GM18520 (cell line): ENCODE data around the gene NCKAP5.
A peak's percentile ranks its signal among the peaks of the same experiment; 100 is the strongest.

Source experiments
- ATAC-seq: cut with Tn5 transposase; IDR thresholded peaks from one replicate; pipeline ENCODE4 v1.9.1; 2021; ENCODE audit not compliant: unreplicated experiment

Gene NCKAP5

DNA sequence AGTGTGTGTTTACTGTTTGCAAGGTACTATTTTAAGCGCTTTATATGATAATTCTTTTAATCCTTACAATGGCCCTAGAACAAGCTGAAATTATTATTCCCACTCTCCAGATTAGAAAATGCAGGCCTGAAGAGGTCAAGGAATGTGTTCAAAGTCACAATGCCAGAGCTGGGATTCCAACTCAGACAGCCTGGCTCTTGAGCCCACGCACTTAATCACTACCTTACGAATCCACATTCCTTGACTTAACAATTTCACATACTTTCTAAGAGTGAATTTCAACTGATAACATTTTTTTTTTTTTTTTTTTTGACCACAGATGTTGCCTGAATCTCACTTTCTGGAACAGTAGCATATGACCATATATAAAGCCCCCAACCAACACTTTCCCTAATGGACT, 400.3 kb downstream of the NCKAP5 start:
- ATAC-seq = no peak

- no peak for ATAC-seq
Observed at GRCh38 chr2:133167223-133167622, 401.0 kb downstream of the NCKAP5 start.

- no peak for ATAC-seq
Observed at GRCh38 chr2:133166031-133166430, 402.2 kb downstream of the NCKAP5 start.

GRCh38 chr2:133163111-133163510, 405.2 kb downstream of the NCKAP5 start:
- no peak for ATAC-seq

DNA sequence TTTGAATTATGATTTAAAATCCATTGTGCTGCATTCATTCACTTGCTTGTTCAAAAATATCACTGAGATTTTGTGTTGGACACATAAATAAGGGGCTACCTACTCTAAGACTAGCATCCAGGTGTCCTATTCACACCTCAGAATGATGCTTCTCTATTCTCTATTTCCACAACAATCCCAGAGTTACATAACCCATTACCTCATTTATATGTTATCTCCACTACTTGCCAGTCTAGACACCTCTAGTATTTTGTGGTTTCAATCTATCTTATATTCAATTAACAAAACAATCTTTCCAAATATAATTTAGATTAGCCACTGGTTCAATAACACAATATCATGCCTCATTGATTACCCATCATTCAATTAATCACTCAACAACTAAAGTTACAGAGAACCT, 409.8 kb downstream of the NCKAP5 start:
- no peak for ATAC-seq

DNA sequence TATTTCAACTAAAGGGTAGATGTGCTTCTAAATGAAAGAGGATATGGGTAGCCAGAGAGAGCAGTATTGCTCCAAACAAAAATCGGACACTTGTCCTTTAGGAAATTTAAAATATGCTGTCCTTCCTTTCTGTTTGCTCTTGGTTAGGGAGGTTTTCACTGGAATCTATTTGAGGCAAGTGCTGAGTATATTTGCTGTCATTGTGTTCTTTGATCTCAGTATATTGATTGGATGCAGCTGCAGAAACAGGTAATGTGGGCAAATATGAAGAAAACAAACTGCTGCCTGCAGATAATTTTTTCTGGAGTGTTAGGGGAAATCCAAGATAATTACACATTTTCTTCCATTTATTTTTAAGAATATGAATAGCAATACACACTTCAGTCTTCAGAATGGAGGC, 410.2 kb downstream of the NCKAP5 start:
- no peak for ATAC-seq

- ATAC-seq = no peak
Observed at GRCh38 chr2:133157141-133157540, 411.1 kb downstream of the NCKAP5 start.

- ATAC-seq = no peak
Observed at GRCh38 chr2:133152801-133153200, 415.5 kb downstream of the NCKAP5 start.

DNA sequence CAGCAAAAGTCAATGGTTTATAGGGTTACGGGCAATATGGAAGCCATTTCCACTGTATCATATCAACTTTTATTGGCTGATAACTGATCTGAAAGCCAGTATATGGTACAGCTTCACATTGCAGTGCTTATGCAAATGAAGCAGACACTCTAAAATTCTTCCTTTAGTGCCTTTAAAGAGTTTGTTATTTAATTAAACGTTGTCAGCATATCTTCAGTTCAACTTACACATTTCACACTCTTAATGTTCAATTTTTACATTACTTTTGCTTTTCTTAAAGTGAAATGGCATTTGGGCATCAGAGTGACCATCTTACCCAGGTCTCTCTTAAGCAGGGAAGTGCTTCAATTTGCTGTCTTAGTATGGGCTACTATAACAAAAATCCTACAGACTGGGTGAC, 420.1 kb downstream of the NCKAP5 start:
- ATAC-seq = no peak

DNA sequence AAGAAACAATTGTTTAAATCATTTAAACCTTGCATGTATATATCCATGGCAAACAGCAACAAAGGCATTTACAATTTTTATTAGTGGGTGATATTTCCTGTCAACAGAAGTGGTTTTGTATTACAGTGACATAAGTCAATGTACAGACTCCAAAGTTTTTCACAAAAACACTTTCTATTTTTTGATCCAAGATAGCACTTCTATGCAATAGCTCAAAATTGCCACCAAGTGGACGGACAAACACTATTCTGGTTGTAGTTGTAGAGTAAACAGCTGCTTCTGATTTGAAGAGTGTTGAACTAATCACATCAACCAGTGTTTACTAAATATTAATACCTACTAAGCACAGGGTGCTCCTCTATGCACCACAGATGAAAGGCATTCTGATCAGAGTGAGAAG, 421.4 kb downstream of the NCKAP5 start:
- ATAC-seq = no peak

GRCh38 chr2:133143645-133144044, 424.6 kb downstream of the NCKAP5 start:
- no peak for ATAC-seq

GRCh38 chr2:133142087-133142486, 426.2 kb downstream of the NCKAP5 start:
- ATAC-seq = no peak

GRCh38 chr2:133140620-133141019, 427.6 kb downstream of the NCKAP5 start:
- no peak for ATAC-seq

GRCh38 chr2:133139847-133140533, 428.3 kb downstream of the NCKAP5 start:
- peak; percentile 37 for ATAC-seq

DNA sequence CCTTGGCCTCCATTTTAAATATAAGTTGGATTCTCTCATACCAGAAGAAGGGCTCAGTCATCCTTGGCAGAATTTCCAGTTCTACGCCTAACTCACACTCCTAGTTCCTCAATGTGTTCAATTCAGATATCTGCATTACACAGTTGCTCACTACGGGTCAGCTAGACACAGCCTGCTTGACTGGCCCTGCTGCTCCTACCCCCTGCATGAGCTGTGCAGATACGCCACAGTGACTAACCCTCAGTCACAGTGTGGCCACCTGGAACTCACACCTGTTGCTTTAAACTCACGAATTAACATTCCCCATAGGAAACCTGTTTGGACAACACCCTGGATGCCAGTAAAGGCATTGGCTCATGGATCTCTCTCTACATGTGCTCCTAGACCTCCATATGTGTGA, 429.6 kb downstream of the NCKAP5 start:
- ATAC-seq = no peak

DNA sequence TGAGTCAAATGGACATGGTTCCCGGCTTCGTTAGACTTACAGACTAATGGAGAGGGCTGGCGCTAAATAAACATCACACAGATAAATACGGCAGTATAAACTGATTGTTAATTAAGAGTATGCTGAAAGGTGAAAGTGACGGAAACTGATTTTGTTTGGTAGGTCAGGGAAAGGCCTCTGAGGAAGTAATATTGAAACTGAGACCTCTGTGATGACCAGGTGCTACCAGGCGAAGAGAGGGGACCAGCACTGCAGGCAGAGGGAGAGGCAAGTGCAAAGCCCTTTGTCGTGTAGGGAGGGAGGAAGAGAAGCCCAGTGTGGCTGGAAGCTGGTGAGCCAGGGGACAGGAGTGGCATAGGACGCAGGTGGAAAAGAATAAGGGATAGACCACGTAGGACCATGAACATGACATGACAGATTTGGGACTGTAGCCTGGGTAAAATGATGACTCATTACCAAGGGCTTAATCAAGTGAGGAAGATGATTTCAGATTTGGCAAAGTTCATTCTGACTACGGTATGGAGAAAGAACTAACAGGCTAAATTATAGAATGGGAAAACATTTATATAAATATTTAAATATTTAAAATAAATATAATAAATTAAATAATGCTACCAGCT, 433.1 kb downstream of the NCKAP5 start:
- no peak for ATAC-seq

- no peak for ATAC-seq
Observed at GRCh38 chr2:133130548-133131246, 437.6 kb downstream of the NCKAP5 start.

- ATAC-seq = no peak
Observed at GRCh38 chr2:133124446-133124845, 443.8 kb downstream of the NCKAP5 start.

GRCh38 chr2:133123904-133124303, 444.4 kb downstream of the NCKAP5 start:
- ATAC-seq = no peak

DNA sequence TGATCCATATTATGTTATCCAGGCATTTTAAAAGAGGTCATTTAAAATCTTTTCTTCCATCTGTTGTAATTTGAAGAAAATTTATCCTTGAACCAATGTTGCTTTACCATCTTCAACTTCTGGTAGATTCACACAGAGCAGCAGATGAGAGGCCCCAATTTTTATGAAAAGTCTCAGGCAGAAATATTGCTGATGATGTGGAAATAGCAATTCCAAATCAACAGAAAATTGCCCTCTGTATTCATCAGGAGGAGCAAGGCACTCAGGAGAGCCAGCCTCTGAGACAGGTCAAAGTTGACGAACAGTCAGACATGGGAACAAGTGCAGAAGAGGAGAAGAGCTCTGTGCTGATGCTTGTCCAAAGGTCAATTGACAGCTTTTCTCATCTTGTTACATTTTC, 444.9 kb downstream of the NCKAP5 start:
- ATAC-seq = no peak

- ATAC-seq = no peak
Observed at GRCh38 chr2:133122529-133122928, 445.7 kb downstream of the NCKAP5 start.

- ATAC-seq = no peak
Observed at GRCh38 chr2:133120310-133120709, 448.0 kb downstream of the NCKAP5 start.
